Measurements from ENCODE around the gene TRAF3.
"Not testable (repeated sequence)": the region's sequence is repeated elsewhere in the genome, so short reads cannot be mapped to it uniquely, and the experiment has no call there.

TRAF3 gene

DNA sequence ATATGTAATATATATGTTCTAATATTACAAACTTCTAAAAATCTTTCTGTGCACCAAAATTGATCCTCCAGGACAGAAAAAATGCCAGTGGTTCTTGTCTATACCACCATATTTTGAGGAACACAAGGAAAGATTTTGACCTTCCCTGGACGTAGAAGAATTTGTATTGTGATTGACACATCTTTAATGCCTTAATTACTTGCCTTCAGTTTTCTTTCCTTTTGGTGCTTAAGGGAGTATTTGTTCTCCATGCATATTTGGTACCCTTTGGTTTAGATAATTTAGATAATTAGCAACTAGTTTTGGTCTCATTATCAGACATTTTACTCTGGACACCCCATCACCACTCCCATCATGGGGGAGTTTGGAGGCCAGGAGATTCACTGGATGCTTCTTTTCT lies 27.6 kb downstream of the TRAF3 start:
- no peak overlapping the region for H3K4me3 ChIP-seq (ENCODE audit: low read depth, low read length)

DNA sequence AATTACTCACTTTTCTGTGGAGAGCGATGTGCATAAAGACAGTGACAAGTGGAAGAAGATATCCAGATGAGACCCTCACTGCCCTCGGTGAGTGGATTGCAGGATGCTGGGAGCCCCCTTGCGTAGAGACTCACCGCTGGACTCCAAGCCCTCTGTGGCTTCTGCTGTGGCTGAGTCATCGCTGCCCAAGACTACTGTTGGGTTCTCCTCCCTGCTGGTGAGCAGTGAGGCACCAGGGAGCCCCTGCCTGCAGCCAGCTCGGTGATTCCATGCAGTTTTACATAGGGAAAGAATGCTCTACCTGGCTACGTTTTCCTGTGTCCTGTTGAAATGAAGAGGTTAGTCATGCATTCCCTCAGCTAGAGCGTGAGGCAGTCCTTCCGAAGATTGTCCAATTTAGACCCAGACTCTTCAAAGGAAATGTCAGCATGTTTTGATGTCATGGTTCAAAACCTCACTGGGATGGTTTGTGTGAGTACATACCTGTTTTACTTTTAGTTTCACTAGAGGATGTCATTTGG lies 28.2 kb downstream of the TRAF3 start:
- no peak overlapping the region for H3K4me3 ChIP-seq (ENCODE audit: low read depth, low read length)

DNA sequence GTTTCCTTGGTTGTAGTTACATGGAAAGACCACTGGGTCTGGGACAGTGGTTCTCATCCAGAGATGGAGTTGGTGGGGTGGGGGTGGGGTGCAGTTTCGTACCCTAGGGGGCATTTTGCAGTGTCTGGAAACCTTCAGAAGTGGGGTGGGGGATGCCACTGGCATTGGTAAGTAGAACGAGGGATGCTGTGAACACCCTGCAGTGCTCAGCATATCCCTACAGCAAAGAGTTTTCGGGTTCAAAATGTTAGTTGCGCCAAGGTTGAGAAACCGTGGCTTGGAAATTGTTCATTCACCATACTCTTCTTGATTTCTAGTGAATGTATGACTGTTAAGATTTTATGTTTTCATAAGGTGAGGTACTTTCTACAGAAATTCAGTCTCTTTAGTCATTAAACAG lies 28.7 kb downstream of the TRAF3 start:
- H3K4me3 ChIP-seq (ENCODE audit: low read depth, low read length), result no peak overlapping the region

DNA sequence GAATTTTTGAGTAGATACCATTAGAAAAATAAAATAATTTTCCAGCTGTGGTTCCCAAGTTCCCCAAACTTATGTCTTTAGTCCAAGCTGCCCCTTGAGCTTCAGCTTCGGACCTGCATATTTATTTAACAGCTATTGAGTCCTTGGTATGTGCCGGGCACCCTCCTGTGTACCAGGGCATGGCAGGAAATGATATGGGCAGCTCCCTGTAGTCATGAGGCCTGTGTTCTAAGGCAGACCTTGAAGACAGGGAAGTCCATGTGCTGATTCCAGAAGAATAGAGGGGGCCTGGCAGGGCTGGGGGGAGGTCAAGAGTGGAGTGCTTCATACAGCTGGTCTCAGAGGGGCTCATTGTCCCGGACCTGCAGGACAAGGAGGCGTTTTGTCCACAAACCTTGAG lies 29.2 kb downstream of the TRAF3 start:
- no peak overlapping the region for H3K4me3 ChIP-seq (ENCODE audit: low read depth, low read length)

DNA sequence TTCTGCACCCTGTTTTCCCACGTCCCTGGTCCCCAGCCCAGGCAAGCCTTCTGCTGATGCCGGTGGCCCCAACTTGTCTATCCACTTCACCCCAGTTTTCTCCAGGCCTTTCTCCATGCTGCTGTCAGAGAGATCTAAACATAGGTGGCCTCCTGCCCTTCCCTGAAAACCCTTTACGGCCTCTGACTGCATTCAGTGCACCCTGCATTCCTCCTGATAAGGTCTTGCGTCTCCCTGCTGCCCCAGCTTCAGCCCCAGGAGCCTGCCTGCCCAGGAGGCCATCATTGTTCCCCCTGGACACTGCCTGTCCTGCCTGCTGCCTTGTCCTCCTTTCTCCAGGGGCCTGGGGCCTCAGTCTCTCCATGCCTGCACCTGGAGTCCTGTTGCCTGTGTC lies 29.8 kb downstream of the TRAF3 start:
- no peak overlapping the region for H3K4me3 ChIP-seq (ENCODE audit: low read depth, low read length)

DNA sequence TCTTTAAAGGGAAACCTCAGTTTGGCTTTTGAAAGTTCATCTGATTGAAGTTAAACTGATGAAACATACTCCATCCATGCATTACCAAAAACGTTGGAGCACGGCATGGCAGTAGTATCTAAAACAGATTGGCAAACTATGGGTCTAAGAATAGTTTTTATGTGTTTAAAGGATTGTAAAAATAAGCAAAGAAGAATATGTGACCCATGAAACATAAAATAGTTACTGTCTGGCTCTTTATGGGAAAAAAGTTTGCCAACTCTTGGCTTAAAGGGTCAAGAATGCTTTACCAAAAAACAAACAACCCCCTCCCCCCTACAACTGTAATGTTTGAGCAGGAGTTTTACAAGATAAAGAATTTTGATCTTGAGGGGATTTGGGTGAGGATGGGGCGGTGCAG lies 32.6 kb downstream of the TRAF3 start:
- no peak overlapping the region for H3K4me3 ChIP-seq (ENCODE audit: low read depth, low read length)

DNA sequence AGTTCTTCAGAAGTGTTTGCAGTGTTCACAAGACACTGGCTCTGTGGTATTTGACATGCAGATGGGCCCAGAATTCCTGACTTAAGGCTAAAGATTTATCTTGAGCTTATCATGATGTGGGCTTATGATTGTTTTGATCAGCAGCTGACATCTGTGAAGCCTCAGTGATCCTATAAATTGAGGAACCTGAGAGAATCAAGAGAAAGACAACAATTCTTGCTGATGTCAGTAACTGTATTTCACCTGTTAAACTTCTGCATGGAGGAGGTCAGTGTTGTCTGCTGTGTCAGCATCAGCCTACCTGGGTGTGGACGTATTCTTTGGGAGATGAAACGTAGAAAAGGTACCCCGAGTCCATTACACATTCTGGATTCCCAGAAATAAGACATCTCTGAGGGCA lies 33.3 kb downstream of the TRAF3 start:
- H3K4me3 ChIP-seq (ENCODE audit: low read depth, low read length), result no peak overlapping the region

DNA sequence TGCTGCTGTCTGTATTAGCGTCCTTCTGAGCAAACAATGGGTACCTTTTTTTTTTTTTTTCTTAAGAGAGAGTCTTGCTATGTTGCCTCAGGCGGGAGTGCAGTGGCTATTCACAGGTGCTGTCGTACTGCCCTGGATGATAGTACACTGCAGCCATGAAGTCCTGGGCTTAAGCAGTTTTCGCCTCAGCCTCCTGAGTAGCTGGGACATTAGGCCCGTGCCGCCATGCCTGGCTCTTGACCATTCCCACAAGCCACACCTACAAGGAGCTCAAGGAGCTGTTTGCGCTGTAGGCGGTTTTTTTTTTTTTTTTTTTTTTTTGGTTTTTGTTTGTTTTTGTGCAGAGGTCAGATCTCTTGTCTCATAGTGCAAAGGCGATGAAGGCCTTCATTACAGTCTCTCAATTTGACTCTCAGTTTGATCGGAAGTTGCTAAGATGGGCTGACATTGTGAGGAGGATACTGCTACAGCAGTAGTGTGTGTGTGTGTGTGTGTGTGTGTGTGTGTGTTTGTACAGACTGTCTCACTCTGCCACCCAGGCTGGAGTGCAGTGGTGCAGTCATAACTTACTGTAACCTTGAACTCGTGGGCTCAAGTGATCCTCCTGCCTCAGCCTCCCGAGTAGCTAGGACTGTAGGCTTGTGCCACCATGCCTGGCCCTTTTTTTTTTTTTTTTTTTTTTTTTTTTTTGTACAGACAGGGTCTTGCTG lies 34.2 kb downstream of the TRAF3 start:
- H3K4me3 ChIP-seq (ENCODE audit: low read depth, low read length), result no peak overlapping the region

DNA sequence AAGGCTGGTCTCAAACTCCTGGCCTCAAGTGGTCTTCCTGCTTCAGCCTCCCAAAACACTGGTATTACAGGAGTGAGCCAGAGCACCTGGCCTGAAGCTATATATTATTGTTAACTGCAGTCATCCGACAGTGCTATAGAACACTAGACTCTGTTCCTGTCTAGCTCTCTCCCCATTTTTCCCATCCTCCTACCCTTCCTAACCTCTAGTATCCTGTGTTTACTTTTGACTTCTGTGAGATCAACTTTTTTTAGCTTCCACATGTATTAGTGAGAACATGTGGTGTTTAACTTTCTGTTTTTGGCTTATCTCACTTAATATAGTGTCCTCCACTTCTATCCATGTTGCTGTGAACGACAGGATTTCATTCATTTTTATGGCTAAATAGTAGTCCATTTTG lies 34.7 kb downstream of the TRAF3 start:
- no peak overlapping the region for H3K4me3 ChIP-seq (ENCODE audit: low read depth, low read length)

DNA sequence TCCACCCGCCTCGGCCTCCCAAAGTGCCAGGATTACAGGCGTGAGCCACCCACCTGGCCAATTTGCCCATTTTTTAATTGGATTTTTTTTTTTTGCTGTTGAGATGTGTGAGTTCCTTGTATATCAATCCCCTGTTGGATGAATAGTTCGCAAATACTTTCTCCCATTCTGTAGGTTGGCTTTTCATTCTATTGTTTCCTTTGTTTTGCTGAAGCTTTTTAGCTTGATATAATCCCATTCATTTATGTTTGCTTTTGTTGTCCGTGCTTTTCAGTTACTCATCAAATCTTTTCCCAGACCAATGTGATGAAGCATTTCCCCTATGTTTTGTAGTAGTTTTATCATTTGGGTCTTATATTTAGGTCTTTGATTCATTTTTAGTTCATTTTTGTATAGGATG lies 36.4 kb downstream of the TRAF3 start:
- H3K4me3 ChIP-seq (ENCODE audit: low read depth, low read length), result no peak overlapping the region

DNA sequence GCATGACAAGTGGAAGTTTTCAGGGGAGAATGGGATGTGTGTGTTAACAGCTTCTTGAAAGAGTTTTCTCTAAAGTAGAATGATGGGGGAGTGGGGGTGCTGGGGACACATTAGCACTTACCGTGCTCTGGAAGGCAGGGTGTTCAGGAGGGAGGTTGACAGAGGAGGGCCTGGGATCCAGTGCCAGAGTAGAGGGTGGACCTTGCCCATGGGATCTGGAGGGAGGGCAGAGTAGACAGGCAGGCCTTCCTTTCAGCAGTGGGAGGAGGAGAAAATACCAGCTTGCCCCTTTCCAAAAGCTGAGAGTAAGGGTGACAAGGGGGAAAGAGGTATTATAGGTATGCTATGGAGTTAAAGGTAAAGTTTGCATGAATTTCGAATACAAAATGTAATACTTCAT lies 40.1 kb downstream of the TRAF3 start:
- H3K4me3 ChIP-seq (ENCODE audit: low read depth, low read length), result no peak overlapping the region

DNA sequence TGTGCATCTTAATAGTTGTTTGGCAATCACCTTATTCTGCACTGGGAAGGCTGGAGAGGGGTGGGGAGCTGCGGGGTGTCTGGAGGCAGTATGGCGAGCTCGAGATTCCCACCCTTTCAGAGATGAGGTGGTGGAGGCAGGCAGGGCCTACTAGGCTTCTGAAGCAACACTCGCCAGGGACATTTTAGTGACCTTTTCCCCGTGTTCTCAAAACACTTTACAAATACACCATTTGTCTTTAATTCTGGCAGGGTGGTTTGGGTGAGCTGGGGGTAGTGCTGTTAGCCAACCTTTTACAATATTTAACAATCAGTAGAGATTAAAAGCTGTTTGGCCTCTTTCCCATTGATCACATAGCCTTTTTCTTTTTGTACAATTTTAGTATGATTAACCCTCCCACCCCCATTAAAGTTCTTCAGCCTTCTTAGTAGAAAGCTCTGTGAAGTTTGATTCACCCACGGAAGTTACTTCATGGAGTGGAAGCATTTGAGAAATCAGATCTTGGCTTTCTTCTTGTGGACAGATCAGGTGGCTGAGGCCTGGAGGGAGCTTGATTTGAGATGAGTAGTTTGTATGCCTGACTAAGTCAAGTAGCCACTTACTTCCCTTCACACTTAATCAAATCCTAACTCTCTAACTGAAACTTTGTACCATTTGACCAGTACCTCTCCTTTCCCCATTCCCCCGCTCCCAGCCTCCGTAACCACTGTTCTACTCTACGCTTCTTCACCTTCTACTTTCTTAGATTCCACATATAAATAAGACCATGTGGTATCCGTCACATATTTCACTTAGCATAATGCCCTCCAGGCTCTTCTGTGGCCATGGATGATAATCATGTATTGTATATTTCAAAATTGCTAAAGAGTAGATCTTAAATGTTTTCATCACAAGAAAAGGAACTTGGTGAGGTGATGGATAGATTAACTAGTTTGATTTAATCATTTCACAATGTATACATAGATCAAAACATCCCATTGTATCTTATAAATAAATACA lies 41.0 kb downstream of the TRAF3 start:
- no peak overlapping the region for H3K4me3 ChIP-seq (ENCODE audit: low read depth, low read length)

DNA sequence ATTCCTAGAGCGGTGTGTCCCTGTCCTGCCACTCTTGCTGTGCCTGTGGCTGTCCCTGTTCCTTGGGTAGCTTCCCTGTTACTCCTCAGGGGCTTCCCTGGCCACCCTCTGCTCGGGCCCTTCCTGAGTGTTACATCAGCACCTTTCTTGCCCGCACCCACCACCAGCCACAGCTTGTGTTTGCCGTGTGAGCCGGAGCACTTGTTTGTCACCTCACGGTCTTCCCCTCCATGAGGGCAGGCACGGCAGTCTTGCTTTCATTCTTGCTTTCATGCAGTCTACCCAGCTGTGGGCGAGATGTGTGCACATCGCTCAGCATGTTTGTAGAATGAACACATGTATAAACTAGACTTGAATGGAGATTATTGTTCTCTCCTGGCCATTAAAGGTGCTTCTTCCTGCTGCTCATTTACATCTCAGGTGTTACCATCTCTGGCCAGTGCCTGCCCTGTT lies 42.0 kb downstream of the TRAF3 start:
- no peak overlapping the region for H3K4me3 ChIP-seq (ENCODE audit: low read depth, low read length)

DNA sequence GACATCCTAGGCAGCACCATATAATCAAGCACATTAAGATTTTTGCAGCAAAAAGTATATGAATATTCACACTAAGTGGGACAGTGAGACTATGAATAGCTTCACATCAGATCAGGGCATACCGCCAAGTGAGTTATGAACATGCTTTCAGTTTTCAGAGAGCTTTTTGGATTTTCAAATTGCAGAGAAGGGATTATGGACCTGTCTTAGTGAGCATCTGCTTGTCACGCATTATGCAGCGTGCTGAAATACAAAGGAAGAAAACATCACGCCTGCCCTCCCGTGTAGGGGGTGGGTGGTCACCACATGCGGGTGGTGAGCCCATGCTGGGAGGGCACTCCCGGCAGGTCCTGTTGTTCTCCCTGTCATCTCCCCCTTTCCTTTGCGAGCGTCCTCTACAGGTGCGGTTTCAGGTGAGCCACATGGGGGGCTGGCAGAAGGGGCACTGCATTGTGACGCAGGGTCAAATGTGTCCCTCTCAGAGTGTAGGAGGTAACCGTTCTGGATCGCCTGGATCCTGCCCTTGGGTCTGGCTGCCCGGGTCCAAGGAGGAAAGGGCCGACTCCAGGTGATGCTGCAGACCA lies 42.6 kb downstream of the TRAF3 start:
- H3K4me3 ChIP-seq (ENCODE audit: low read depth, low read length), result no peak overlapping the region

DNA sequence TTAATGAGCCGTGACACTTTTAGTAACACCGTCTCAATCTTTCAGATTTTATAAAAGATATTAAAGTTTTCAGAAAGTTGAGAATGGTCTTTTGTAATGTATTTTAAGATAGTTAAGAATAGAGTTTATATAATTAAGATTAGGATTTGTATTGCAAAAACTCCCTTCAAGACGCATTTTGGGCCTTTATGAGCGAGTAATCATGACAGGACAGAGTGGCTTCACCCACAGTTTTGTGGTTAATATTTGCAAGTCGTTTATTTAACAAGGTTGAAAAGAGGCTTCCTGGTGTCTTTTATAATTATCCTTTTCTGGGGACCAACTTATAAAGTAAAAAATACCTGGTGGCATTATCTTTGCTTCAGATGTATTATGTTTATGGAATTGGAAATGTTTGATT lies 44.0 kb downstream of the TRAF3 start:
- no peak overlapping the region for H3K4me3 ChIP-seq (ENCODE audit: low read depth, low read length)

DNA sequence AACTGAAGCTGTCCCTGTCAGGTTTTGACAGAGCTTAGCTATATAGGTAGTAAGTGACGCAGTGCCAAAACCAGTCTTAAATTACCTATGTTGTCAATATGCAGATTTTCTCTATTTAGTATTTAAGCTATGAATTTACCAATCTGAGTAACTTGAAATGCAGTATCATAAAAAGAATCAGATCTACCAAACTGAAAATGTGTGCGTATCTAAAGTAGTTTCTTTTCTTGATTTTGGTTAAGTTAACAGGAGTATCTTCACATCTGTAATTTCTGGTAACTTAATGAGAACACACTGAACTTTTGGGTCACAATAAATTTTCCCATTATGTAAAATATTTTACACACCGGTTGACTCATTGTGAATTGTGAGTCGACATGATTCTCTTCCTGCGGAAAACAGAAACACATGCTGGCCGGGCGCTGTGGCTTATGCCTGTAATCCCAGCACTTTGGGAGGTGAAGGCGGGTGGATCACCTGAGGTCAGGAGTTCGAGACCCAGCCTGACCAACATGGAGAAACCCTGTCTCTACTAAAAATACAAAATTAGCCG lies 45.1 kb downstream of the TRAF3 start:
- no peak overlapping the region for H3K4me3 ChIP-seq (ENCODE audit: low read depth, low read length)

DNA sequence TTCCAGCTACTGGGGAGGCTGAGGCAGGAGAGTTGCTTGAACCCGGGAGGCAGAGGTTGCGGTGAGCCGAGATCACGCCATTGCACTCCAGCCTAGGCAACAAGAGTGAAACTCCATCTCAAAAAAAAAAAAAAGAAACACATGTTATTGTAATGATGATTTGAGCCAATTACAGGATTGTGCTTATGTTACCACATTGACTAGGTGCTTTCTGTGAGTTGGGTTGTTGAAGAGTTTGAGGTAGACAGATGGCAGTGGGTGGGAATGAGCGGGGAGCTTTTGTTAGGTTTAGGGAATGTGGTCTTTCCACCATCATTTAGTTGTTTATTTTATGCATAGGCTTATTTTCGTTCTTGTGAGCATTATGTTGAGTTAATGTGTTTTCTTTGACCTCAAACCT lies 45.6 kb downstream of the TRAF3 start:
- not testable (repeated sequence) for H3K4me3 ChIP-seq (ENCODE audit: low read depth, low read length)

DNA sequence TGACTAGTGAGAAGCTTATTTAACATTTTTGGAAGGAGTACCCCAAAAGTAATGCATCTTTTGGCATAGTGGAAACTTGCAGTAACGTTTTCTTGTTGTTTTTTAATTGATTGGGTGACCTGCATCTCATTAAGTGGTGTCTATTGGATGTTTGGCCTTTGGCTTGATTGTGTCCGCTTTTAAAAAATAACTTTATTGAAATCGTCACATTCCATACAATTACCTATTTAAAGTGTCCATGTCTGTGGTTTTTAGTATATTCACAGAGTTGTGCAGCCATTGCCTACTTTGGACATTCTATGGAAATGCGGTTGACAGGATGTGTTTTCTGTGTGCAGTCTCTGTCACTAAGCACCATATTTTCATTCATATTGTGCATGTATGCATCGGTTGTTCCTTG lies 46.3 kb downstream of the TRAF3 start:
- no peak overlapping the region for H3K4me3 ChIP-seq (ENCODE audit: low read depth, low read length)

DNA sequence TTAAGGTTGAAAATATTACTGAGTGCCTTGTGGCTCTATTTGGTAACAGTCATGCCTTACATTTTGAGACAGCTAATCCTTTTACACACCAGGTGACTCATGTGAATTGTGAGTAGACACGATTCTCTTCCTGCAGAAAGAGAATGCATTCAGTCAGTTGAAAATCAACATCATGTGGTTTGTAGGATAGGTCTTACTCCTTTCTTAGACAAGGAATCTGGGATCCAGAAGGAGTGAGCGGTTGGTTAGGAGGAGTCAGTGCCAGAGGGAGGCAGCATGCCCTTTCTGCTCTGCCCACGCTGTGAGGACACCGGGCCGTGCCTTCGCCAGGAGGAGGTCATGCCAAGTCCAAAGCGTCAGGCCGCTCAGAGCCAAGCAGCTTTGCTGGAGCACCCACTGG lies 47.6 kb downstream of the TRAF3 start:
- H3K4me3 ChIP-seq (ENCODE audit: low read depth, low read length), result no peak overlapping the region

DNA sequence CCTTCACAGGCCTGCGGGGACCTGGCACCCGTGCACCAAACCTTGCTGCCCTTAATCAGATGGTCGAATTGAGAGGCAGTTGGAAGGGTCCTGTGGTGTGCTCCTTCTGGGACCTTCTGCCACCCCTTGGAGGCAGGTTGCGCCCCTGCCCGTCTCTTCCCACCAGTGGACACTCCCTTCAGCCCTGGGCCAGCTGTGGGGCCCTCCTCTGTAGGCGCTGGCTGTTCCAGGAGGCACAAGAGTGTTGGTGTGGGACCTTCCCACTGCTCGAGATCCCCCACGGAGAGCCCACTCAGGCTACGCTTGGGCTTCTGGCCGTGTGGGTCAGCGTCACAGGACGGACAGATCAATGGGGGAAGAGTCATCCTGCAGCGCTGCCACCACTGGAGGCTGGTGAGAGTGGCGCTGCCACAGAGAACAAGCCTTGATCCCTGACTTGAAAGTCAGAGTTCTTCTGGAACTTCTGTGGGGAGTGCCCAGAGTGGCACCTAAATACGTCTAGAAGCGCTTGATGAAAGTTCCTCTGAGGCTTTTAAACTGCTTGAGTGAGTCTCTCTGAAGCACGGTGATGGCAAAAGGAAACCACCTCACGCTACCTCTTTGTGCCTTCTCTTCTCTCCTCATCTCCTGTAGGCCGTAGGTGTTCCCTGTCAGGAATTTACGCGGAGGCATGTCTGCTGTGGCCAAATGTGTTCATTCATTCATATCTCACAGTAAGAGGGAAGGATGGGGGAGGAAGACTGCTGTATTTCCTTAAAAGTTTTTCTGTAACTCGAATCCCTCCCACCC lies 48.3 kb downstream of the TRAF3 start:
- no peak overlapping the region for H3K4me3 ChIP-seq (ENCODE audit: low read depth, low read length)

Data from iPS-11a (cell line).